SU-DHL-6 (cell line): ENCODE data around the gene HIPK3.
"Not testable (repeated sequence)": the region's sequence is repeated elsewhere in the genome, so short reads cannot be mapped to it uniquely, and the experiment has no call there.

Experiments used
- CTCF ChIP-seq: fragments of 200-600 bp; sonication (generic); IDR thresholded peaks from one replicate; pipeline ENCODE4 v1.5.1; 2017; ENCODE audit warnings: antibody characterized with exemption, mild to moderate bottlenecking, low read length, moderate library complexity; ENCODE audit not compliant: insufficient read depth, poor library complexity, severe bottlenecking
- EZH2phosphoT487 ChIP-seq: fragments of 200-600 bp; sonication (generic), shearing (Covaris generic); conservative IDR thresholded peaks from 2 replicates; pipeline ENCODE4 v1.6.1; 2018; ENCODE audit warnings: mild to moderate bottlenecking, antibody characterized with exemption, low read length, moderate library complexity, mixed read lengths

GRCh38 chr11:33243654-33244053 lies 13.5 kb upstream of the HIPK3 start:
- TF ChIP-seq CTCF, EZH2phosphoT487: not testable (repeated sequence)
